NCI-H2107 (cell line): ENCODE measurements around the gene MDFI.
A peak's percentile ranks its signal among the peaks of the same experiment; 100 is the strongest.

Source experiments
- DNase-seq: peaks from one replicate; lab custom pipeline; 2025; lab: John Stamatoyannopoulos, UW

The MDFI gene

DNA sequence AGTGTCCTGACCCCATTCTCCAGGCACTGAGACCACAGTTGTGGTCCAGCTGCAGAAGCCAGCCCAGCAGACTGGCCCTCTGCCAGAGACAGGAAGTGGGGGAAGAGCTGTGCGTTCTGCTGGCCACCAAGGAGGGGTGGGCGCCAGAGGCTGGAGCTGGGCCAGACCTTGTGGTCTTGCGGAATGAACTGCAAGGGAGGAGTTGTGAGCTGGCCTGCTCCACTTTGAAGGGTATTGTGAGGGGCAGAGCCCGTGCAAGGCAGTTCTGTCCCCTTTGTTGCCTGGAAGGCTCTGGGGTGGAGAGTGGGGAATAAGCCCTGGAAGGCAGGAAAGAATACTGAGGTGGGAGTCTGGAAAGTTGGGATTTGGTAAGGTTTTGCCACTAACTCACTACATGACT, 3.6 kb upstream of the MDFI start:
- no peak for DNase-seq

DNA sequence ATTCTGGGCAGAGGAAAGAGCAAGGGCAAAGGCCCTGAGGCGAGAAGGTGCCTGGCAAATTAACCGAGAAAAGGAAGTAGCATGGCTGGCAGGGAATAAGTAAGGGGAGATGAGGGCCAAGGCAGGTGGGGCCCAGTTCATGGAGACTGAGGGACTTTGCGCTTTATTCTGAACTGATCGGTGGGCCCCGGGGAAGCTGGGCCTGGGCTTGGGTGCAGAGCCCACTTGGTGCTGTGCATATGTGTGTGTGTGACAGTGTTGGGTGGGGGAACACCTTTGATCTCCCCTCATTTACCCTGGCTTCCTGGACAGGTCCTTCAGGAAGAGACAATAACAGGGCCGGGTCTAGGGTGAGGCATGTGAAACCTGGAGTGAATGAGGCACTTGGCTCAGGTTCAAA, 2.9 kb upstream of the MDFI start:
- no peak for DNase-seq

DNA sequence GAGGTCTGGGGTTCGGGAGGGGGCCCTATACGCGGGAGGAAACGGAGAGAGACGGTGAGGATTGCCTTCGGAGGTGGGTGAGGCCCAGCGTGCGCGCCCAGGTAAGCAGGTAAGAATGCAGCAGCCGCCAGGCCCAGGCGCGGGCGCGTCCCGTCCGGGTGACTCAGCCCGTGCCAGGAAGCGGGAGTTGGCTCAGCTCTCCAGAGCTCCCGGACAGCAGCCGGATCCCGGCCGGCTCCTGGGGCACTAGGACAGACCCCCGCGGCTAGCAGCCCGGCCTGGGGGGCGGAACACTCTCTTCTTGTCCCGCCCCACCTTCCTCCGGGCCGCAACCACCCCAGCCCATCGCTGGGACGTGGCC, 1.5 kb upstream of the MDFI start:
- no peak for DNase-seq

DNA sequence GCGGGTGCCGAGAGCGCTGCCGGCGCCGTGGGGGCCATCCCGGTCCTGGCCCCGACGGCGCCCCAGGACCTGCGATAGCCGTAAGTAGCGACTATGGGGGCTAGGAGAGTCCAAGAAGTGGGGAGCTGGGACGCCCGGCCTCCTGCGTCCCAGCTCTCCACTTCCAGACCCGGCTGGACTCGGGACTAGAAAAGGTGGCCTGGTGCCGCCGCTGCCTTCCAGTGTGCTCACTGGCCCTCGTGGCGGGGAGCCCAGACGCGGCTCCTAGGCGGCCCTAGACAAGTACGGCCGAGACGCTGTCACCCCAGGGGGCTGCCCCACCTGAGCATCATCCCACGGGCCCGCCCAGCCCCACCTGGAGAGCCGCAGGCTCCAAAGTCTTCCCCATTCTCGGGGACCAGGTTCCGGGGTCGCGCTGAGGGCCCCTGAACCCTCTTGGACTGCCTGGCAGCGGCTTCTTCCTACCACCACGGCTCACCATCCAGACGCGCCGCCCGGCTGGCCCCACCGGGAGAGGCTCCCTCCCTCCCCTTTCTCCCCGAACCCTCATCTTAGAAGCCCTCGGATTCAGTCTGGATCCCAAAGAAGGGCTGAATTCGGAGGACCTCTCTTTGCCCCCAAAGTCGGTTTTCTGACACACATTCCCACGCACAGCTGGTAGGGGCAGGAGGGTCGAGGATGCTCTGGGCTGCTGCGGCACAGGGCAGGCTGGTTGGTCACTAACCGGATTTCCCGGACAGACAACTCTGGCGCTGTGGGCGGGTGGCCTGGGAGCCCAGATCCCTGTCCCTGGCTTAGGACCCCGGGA, 870 bp upstream of the MDFI start:
- DNase-seq, result no peak

DNA sequence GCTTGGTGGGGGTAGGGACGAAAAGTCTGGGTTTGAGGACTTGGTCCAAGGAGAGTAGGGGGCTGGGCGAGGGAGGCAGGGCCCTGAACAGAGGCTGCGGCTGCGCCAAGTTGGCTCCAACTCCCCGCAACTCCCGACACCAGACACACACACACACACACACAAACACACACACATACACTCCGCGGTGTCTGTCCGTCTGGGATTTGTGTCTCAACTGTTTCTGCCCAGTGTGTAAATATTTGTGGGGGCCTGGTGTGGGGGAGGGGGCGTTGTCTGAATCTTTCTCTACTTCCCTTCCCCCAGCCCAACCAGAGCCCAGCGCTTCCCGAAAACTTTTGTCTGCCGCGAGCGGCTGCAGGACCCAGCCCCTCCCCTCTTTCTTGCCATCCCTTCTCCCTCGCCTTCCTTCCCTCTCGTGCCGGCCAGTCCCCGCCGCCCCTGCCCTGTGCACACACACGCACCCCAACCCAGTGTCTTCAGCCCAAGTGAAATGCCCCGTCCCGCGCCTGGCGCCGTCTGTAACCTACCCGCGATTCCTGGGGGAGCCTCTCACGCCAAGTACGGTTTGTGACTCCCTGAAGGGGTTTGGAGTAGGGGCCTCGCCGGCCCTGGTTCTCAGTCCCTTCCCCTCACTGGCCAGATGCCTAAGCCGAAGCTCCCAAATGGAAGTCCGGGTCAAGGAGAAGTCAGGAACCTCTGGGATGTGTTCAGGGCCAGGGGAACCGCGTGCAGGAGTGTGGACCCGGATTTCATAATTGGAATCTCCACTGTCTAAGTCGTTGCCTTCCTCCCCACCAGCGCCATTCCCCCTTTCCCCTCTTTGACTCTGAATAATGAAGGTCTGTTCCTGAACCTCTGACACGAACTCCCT, 904 bp downstream of the MDFI start:
- no peak for DNase-seq

DNA sequence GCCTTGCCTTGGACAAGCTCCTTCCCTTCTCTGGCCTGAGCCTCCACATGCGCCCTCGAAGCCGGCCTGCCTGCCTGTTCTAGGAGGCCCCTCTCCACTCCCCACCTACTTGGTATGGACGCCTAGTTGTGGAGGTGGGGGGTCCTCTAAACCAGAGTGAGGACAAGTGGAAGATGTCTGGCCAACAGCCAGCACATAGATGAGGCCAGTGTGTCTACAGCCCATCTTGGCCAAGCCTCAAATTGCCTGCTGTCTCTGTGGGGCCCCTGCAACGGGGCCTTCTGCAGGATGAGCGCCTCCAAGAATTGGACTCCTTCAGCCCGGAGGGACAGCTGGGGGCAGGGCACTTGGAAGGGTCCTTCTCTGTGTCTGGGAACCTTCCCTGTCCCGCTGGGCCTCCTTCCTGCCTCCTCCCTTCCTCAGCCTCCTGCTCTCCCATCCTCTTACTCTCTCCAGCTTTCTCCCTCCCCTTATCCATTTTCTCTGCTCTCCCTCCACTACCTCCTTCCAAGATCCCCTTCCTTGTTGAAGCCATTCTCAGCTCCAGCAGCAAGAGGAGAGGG, 1.6 kb downstream of the MDFI start:
- DNase-seq, result no peak

DNA sequence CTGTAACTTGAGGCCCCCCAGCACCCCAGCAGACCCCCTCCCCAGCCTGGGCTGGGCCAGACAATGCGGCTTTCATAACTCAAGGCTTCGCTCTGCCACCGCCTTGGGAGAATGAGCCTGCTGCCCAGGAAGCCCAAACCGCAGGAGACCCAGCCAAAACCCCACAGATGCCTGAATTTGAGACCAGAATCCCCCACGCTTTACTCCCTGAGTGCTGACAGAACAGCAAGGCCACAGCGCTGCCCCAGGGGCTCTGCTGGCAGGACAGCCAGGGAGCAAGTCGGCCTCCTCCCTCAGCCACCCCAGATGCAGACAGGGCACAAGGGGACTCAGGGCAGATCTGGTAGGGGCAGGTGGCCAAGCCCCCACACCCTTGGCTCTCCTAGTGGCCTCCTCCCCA, 2.2 kb downstream of the MDFI start:
- DNase-seq, result no peak

DNA sequence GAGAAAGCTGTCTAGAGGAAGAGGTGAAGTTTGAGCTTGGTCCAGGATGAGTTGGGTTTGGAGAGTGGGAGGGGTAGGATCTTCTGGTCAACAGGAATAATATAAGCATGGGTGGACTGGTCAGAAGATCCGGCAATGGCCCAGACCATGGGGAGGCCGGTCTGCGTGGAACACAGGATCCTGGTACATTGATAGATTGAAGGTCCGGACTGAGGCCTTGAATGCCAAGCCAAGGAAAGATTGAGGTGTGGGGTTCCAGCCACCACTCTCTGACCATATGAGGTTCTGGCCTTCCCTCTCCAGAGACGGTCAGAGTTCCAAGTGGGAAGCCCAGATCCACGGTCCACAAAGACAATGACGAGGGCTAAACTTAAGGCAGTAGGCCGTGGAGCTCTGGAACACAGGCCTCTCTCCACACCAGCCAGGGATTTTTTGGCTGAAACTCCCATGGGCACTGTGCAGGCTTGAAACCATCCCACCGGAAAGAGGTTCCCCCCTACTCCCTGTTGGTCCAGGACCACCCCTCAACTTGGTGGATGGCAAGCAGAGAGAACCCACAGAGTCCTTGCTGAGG, 3.2 kb downstream of the MDFI start:
- DNase-seq, result no peak

DNA sequence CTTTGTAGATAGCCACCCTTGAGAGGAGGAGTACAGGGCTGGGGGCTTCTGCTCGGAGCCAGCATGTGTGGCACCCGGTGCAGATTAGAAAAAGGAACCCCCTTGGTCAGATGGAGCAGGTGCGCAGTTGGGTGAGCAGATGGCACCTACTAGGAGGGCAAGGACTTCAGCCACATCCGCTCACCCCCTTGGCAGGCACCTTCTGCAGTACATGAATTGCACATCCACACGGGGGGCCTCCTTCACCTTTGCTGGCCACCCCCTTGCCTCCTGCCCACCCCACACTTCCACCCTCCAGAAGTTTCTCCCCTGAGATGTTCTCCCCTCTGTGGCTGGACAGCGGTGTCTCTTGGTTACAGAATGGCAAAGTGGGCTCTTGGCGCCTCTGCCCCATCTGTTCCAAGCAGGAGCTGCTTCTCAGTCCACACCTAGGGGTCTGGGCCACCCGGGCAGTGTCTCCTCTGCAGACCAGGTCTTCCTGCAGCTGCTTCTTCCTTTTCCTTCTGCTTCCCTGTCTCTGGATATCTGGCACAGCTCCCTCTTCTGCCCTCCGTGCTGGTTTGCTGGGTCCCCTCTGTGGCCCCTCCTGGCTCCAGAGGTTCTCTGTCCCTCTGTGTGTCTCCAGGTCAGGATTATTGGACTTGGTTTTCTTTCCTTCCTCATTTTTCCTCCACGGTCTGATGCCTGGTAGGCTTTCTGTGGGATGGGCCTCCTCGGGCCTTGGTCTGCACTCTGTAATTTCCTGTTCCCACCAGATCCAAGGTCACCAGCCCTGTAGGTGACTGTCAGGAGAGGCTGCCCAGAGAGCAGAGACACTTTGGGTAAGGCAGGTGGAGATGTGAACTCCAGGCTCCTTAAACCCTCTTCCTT, 4.1 kb downstream of the MDFI start:
- no peak for DNase-seq

DNA sequence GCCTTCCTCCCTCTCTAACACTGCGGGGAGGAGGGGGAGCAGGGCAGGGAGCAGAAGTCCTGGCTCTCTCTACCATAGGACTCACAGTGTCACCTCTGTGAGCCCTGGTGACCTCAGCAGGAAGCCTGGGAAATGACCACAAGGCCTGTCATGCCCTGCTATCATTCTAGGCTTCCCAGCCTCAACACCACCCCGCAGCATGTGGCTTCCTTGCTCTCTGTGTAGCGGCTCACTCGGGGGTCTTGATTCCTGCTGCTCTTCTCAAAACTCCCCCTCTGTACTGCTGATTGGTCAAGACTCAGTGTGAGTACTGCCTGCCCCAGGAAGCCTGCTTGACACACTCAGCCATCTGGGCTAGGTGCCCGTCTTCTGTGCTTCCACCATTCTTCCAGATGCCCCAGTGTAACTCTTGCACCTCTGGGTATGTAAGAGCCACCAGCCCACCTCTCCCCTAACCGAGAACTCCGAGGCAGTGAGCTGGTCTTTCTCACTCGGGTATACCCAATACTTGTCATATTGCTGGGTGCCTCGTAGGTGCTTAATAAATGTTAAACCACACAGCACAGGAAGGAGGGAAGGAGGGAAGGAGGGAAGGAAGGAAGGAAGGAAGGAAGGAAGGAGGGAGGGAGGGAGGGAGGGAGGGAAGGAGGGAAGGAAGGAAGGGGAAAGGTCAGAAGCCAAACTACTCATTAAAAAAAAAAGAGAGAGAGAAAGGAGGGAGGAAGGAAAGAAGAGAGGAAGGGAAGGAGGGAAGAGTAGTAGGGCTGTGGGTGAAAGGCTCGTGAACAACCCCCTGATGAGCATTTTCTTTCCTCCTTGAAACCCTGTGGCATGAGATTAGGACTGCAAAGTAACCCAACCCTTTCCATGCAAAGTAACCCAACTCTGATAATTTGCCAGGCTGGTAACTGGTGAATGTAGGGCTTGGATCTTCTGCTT, 5.0 kb downstream of the MDFI start:
- no peak for DNase-seq

DNA sequence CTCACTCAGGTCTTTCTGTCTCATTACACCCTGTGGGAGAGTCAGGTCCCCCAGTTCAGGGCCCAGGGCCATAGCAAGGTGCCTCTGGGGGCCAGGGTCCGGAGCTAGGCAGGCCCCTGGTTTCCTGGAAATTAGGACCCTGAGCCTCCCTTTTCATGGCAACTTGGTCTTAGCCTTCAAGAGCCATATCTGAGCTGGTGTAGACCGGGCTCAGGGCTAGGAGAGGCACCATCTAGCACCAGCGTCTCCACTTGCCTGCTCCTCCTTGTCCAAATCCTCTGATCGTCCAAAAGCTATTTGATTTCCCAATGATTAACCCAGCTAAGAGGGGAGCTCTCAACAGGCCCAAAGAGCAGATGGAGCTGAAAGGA, 5.6 kb downstream of the MDFI start:
- DNase-seq, result no peak

DNA sequence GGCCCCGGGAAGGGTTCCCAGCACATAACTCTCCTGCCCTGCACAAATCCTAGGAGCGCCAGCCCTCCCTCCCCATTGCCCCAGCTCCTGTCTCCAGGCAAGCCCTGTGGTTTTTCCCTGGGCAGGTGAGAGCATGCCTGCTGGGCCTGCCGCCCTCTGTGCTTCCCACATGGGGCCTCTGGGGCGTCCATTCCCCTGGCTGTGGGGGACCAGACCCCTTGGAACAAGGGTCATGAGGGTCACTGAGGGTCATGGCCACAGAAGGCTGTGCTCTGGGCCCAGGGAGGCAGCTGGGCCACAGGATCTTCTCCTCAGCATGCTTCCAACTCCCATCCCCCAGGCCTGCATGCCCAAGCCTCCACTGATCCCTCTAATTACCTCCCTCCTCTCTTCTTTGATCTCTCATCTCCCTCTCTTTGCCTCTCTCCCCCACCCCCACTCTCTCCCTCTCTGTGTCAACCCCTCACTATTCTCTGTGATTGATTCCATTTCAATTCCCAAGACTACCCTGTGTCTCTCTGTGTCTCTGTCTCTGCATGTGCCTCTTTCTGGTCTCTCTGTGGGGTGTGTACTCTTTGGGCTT, 6.1 kb downstream of the MDFI start:
- peak; percentile 31 for DNase-seq

DNA sequence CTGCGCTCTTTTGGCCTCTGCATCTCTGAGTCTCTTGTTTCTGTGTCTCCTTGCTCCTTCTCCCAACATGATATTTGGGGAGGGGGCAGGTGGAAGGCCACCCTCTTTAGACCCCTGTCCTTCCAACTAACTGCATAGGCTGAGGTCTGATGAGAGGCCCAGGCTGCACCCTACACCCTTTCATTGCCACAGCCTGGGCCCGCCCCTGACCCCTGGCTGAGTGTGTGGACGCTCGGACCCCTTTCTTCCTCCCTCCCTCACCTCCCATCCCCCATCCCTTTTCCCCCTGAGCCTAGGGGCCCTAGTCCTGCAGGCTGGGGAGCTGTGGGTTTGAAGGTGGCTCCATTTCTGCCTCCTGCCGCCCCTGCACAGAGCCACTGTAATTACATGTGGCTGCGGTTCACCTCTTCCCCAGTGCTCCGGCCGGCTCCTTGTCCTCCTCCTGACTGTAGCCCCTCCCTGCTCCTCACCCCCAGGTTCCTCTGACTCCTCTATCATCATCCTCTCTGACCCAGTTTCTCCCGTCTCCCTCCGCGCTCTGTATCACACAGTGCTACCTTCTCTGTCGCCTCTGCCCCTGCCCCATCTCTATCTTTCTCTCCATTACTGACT, 6.8 kb downstream of the MDFI start:
- no peak for DNase-seq

DNA sequence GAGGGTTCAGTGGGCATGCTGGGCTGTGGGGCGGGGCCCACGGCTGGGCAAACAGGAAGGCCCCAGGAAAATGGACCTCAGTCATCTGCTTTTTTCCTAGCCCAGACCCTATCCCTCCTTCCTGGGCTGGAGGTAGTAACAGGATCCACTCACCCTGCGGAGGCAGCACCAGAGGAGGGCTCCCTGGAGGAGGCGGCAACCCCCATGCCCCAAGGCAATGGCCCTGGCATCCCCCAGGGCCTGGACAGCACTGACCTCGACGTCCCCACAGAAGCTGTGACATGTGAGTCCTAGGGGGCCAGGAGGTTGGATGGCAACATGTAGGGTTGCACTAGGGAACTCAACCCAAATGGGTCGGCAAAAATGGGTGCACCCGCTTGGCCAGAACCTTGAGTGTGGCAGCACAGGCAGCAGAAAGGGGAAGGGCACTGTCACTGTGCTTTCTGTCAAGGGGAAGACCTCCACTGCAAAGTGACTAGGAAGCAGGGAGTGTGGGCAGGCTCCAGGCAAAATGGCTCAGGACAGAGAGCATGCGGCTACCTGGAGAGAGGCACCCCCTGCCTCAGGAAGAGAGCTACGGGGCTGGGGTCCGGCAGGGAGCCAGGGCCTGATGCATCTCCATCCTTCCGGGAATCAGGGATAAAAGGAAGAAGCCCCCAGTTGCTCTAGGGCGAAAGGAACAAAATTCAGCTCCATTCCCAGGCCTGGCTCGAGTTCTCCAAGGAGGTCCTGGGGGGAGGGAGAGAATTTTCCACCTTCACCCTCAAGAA, 7.9 kb downstream of the MDFI start:
- no peak for DNase-seq

DNA sequence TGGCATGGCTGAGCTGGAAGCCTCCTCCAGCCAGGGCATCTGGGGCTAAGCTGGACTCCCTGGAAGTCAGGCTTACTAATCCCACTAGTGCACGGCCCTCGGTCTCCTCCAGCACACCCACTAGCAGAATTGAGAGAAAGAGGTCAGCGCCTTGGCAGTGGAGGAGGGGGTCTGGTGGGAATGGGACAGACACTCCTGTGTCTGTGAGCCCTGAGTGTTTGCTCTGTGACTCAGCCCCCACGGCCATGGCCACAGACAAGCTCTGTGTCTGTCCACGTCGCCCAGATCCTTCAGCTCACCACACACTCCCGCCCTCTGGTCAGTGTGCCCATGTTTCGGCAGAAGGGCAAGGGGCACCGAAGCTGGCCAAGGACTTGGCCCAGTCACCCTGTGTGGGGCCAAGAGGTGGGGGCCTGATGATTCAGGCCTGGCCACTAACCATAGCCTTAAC, 8.8 kb downstream of the MDFI start:
- no peak for DNase-seq

DNA sequence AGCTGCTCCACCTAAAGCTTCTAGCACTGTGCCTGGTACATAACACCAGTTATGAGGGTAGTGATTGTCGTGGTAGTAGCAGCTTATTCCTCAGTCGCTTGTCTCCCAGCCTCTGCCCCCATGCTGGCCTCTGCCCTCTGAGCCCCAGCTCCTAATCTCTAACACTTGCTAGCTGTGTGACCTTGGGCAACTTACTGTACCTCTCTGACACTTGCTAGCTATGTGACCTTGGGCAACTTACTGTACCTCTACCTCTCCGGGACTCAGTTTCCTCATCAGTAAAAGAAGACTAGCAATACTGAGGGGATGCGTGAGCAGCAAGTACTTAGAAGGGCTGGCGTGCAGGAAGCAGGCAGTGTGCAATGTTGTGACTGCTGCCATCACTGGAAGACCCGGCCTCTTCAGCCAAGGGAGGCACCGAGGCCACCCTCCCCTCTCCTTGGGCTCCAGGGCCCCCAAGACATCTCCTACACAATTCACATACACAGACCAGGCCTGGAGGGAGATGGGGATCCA, 9.9 kb downstream of the MDFI start:
- DNase-seq, result no peak

DNA sequence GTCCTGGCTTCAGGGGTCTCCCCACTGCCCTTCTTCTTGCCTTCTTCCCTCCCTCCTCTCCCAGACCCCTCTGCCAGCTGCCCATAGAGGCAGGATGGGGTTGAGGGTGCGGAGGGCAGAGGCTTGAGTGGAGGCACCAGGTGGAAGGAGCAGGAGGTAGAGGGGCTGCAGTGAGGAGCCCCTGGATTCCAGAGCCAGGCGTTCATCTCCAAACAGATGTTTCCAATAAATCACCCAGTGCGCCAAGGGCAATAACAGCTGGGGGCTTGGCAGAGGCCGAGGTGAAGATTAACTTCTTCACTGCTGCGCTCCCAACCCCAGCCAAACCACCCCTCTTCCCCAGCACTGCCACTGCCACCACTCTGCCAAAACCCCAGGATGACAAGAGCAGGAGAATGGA, 10.7 kb downstream of the MDFI start:
- no peak for DNase-seq

DNA sequence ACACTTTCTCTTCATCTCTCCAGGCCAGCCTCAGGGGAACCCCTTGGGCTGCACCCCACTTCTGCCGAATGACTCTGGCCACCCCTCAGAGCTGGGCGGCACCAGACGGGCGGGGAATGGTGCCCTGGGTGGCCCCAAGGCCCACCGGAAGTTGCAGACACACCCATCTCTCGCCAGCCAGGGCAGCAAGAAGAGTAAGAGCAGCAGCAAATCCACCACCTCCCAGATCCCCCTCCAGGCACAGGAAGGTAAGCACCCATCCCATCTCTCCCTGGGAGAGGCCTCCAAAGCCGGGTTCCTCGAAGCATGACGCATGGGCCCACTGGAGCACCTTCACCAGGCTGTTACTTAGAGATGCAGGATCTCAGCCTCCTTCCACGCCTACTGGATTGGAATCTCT, 11.3 kb downstream of the MDFI start:
- DNase-seq, result no peak

DNA sequence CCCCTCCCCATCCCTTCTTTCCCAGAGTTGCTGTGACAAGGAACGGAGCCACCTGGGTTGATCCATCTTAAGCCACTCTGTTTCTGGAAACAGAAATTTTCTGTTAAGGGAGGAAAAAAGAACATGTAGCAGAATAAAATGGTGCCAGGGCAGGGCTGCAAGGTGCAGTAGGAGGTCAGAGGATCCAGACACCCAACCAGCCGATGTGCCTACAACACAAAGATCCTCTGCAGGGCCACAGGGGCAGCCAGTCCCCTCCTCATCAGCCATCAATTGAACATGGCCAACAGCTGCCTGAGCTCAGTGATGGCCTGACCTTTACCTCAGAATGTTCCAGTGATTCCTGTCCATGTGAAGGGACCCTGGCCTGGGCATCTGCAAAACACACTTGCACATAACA, 11.9 kb downstream of the MDFI start:
- no peak for DNase-seq
